PFSK-1 (cell line): ENCODE data around the gene GSDME.

ENCODE experiments used
- FOXP2 ChIP-seq: optimal IDR thresholded peaks from 2 replicates; pipeline ENCODE3; 2011; ENCODE audit warnings: borderline replicate concordance, control low read depth, inconsistent platforms; ENCODE audit not compliant: insufficient read depth; ENCODE audit errors: extremely low read length, extremely low read depth
- POLR2AphosphoS5 ChIP-seq: IDR thresholded peaks from 2 replicates; pipeline ENCODE4 v1.6.1; 2012; ENCODE audit warnings: low read depth, mild to moderate bottlenecking, control low read depth, low read length, moderate library complexity
- REST ChIP-seq, 2 experiments: IDR thresholded peaks; 2 replicates each; pipeline versions ENCODE4 v1.6.1 to v1.8.0; 2011 to 2012; ENCODE audit warnings: low read depth in 2 of 2, low read length in 2 of 2, control low read depth in 1 of 2, inconsistent platforms in 1 of 2, mild to moderate bottlenecking in 1 of 2, moderate library complexity in 1 of 2; ENCODE audit not compliant: insufficient read depth in 1 of 2
- SIN3A ChIP-seq: IDR thresholded peaks from 2 replicates; pipeline ENCODE4 v1.6.1; 2012; ENCODE audit warnings: mild to moderate bottlenecking, low read length, moderate library complexity, borderline replicate concordance; ENCODE audit not compliant: insufficient read depth
- TAF1 ChIP-seq: IDR thresholded peaks from 2 replicates; pipeline ENCODE4 v1.6.1; 2012; ENCODE audit warnings: low read length, control low read depth, borderline replicate concordance; ENCODE audit not compliant: insufficient read depth

GSDME gene

GRCh38 chr7:24715661-24716479, 41.4 kb downstream of the GSDME start:
- TF ChIP-seq POLR2AphosphoS5 (no peak), REST (IDR thresholded peaks at IDR 0.05; ENCODE audit: insufficient read depth in 1 of 2, low read depth in 2 of 2, low read length in 2 of 2) (peak; percentile 56 to 87; a peak in 3 of 4 replicates), TAF1 (no peak)

- TF ChIP-seq TAF1 (no peak), SIN3A (no peak), REST (IDR thresholded peaks at IDR 0.05; ENCODE audit: insufficient read depth in 1 of 2, low read depth in 2 of 2, low read length in 2 of 2) (no peak), POLR2AphosphoS5 (no peak), FOXP2 (no peak)
Observed at GRCh38 chr7:24715171-24715570, 42.1 kb downstream of the GSDME start.

GRCh38 chr7:24714676-24715010, 42.6 kb downstream of the GSDME start:
- TF ChIP-seq POLR2AphosphoS5 (no peak), FOXP2 (no peak), TAF1 (no peak), REST (IDR thresholded peaks at IDR 0.05; ENCODE audit: insufficient read depth in 1 of 2, low read depth in 2 of 2, low read length in 2 of 2) (no peak), SIN3A (no peak)

- TF ChIP-seq TAF1: no peak
- no peak for TF ChIP-seq SIN3A
- TF ChIP-seq REST (IDR thresholded peaks at IDR 0.05; ENCODE audit: insufficient read depth in 1 of 2, low read depth in 2 of 2, low read length in 2 of 2): no peak
- TF ChIP-seq POLR2AphosphoS5: no peak
- TF ChIP-seq FOXP2: no peak
Observed at GRCh38 chr7:24713850-24714675, 43.2 kb downstream of the GSDME start.
